ENCODE results near the gene CDC42BPA. TPM values are rescaled to one million over a fixed set of nuclear protein-coding genes. Genes with fewer than 3 reads are reported as not detected.

CDC42BPA gene
- total RNA-seq, 1 experiment from 2014 or later: 30.1 TPM

DNA sequence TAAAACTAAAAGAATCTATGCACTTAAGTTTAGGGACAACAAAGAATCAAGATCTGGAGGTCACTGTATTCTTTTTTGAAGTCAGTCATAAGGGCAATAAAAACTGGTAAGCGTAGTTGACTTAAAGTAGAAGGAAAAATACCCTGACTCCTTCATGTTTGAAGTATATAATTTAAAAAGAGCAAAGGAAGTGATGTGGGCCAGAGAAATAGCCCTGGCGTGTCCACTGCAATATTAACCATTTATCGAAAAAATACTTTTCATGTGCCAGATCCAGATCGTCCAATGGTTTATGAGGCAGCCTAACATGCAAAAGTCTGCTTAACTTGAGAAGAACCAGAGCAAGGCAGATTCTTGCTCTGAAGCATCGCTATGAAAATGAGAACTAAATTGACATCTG lies 216.2 kb downstream of the CDC42BPA start:
- no peak overlapping the region for H2BK15ac ChIP-seq (ENCODE audit: low read depth, low read length)
- H3K18ac ChIP-seq (ENCODE audit: insufficient read length, low read depth, low read length): no peak overlapping the region
- no CpG with 5 or more reads among the region's 5 CpGs for WGBS (ENCODE audit: extremely low coverage, insufficient read length, low lambda C conversion rate)

More for the DNA sequence above, 216.2 kb downstream of the CDC42BPA start:
- Histone ChIP-seq H3T11ph (ENCODE audit: low read length) (no peak overlapping the region), H3K23ac (ENCODE audit: insufficient read length, low read depth, low read length) (no peak overlapping the region), H3K79me1 (ENCODE audit: insufficient read depth, low read depth, low read length, poor library complexity, severe bottlenecking) (no peaks in the 10 kb centered on the region), H2AFZ (ENCODE audit: low read length) (no peak overlapping the region), H2BK12ac (ENCODE audit: insufficient read length, low read depth, low read length) (no peak overlapping the region), H3K27ac (ENCODE audit: insufficient read length, low read depth, low read length) (no peak overlapping the region), H3K9me3 (ENCODE audit: control insufficient read depth, low read depth, low read length) (no peaks in the 10 kb centered on the region), H3K79me2 (ENCODE audit: insufficient read depth, low read length) (no peaks in the 10 kb centered on the region), H3K9ac (ENCODE audit: extremely low read depth, insufficient read length, low read length) (no peak overlapping the region), H4K20me1 (ENCODE audit: control insufficient read depth, insufficient read depth, insufficient read length) (no peaks in the 10 kb centered on the region), H3K4ac (ENCODE audit: low read depth, low read length) (no peak overlapping the region), H3K23me2 (ENCODE audit: insufficient read length, low read depth, low read length, poor library complexity, severe bottlenecking) (no peaks in the 10 kb centered on the region), H3K27me3 (ENCODE audit: insufficient read depth, low read length) (no peaks in the 10 kb centered on the region), H4K5ac (ENCODE audit: insufficient read length, low read depth, low read length) (no peak overlapping the region), H3K4me1 (ENCODE audit: insufficient read depth, low read length) (no peaks in the 10 kb centered on the region), H2BK5ac (ENCODE audit: insufficient read length, low read length) (no peak overlapping the region), H4K91ac (ENCODE audit: insufficient read length, low read depth, low read length) (no peak overlapping the region), H3K56ac (ENCODE audit: insufficient read length, low read depth, low read length) (no peak overlapping the region), H3K4me2 (ENCODE audit: insufficient read depth, insufficient read length, low read length) (no peak overlapping the region), H4K8ac (replicated peaks; ENCODE audit: insufficient read length, low read depth, low read length) (no peak overlapping the region), H2BK20ac (ENCODE audit: low read depth, low read length, poor library complexity, severe bottlenecking) (no peak overlapping the region), H2BK120ac (ENCODE audit: low read depth, low read length, poor library complexity, severe bottlenecking) (no peak overlapping the region), H2AK5ac (ENCODE audit: insufficient read length, low read length) (no peak overlapping the region), H3K14ac (ENCODE audit: insufficient read depth, low read length) (no peak overlapping the region)
- no peak overlapping the region for H3K4me3 Mint-ChIP-seq
- TF ChIP-seq CTCF (conservative IDR thresholded peaks at IDR 0.05): no peak
- H3K27ac Mint-ChIP-seq: no peak overlapping the region; a peak in 1 of 7 replicates
- H3K27me3 Mint-ChIP-seq (ENCODE audit: low read depth): no peaks in the 10 kb centered on the region
- H3K36me3 Mint-ChIP-seq (ENCODE audit: insufficient read depth in 1 of 3, low read depth in 3 of 3): peaks cover 5 to 16% (median 9%) of the 10 kb centered on the region in 3 experiments; a peak in 5 of 7 replicates
- no peak for DNase-seq
- no peaks in the 10 kb centered on the region for H3K4me1 Mint-ChIP-seq
- H3K9me3 Mint-ChIP-seq: no peaks in the 10 kb centered on the region

All from H9 (cell line).